ENCODE results near the gene TSPEAR.
"Not testable (repeated sequence)": the region's sequence is repeated elsewhere in the genome, so short reads cannot be mapped to it uniquely, and the experiment has no call there.

TSPEAR gene

DNA sequence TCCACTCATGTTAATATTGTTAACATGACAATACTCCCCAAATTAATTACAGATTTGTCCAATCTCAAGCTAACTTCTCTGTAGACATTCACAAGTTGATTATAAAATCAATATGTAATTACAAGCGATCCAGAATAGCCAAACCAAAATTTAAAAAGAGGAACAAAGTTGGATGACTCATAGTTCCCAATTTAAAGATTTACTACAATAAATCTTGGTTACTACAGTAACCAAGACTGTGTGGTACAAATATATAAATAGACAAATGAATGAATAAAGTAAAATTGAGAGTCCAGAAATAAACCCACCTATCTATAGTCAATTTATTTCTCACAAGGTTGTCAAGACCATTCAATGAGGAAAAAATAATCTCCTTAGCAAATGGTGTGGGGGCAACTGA lies 145.0 kb downstream of the TSPEAR start:
- peak in 1 of 2 donors; percentile 67 for DNase-seq

DNA sequence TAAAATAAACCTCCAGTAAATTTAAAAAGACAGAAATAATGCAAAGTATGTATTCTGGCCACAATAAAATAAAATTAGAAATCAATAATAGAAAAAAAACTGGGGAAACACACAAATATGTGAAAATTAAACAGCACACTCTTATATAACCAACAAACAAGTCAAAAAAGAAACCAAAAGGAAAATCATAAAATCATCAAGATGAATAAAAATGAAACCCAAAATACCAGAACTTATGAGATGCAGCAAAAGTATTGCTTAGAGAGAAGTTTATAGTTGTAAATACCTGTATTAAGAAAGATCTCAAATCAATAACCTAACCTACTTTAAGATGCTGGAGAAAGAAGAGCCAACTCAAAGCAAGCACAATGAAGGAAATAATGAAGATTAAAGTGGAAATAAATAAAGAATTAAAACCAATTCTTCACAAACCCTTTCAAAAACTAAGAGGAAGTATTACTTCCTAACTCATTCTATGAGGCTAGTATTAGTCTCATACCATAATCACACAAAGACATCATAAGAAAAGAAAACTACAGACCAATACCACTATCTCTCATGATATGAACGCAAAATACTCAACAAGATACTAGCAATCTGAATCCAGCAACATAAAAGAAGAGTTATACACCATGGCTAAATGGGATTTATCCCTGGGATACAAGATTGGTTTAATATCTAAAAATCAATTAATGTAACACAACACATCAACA lies 146.3 kb downstream of the TSPEAR start:
- DNase-seq: no peak

- DNase-seq: no peak
Measured at GRCh38 chr21:44564099-44564498, 147.3 kb downstream of the TSPEAR start.

DNA sequence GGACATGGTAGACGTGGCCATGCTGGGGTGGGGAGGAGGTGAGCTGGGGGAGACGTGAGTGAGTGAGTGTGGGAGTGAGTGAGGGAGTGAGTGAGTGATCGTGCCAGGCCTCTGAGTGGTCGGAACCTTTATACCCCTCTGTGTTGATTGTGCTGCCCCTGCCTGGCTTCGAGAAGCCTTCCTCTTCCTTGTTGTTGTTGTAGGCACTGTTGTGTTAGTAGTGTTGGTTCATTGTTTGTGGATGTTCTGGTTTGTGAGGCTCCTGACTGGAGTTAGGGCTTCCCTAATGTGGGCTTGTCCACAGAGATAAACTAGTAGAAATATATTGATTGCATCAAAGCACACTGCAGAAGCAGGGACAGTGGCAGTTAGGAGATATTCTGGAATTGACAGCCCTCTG lies 152.7 kb downstream of the TSPEAR start, which contains the start of gene KRTAP10-3:
Gene KRTAP10-3 (minus strand): TSS at position 101 of the 400 bp plus-strand sequence. CDS start 80 bp downstream, at position 21.
- no peak for DNase-seq

- DNase-seq: not testable (repeated sequence)
Measured at GRCh38 chr21:44558329-44558675, 153.1 kb downstream of the TSPEAR start.

GRCh38 chr21:44557491-44558328 lies 153.7 kb downstream of the TSPEAR start:
- DNase-seq: no peak

DNA sequence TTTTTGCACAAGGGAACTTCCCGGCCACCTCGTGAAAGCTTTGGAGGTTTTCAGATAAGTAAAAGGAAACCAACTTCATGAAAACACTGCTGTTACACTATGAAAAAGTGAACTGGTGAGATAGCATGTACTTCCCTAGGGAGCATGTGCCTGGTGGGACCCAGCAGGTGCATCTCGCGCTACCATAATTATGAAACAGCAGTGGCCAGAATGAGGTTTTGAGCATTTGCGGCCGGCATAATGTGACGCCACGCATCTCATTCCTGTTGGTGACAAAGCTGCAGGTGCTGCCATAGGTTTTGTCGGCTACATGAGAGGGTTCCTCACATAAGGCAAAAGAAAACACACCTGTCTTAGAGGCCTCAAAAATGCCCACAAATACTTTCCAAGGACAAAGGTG lies 154.5 kb downstream of the TSPEAR start:
- no peak for DNase-seq

- no peak for DNase-seq
Measured at GRCh38 chr21:44555200-44555875, 156.0 kb downstream of the TSPEAR start.

- DNase-seq: no peak
Measured at GRCh38 chr21:44552681-44553080, 158.7 kb downstream of the TSPEAR start.

DNA sequence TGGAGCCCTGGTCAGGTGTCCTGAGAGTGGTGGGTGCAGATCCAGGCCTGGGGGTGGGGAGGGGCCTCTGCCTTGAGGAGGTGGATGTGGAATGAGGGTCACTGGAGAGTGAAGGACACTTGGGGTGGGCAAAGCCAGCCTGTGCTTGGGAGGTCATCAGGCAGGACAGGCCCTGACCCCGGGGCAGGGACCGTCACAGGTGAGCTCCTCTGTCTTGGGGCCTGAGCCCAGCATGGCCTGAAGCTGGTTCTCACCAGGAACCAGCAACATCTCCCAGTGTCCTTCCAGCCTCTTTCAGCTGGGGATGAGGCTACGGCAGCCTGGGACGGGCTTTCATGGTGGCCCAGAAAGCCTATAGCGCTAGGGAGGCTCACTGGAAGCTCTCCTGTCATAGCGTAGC lies 159.2 kb downstream of the TSPEAR start:
- no peak for DNase-seq

GRCh38 chr21:44551340-44551961 lies 159.9 kb downstream of the TSPEAR start, which contains the start of gene KRTAP10-2:
Gene KRTAP10-2 (minus strand): TSS chr21:44551505. CDS start chr21:44551458, 47 bp downstream.
- no peak for DNase-seq

- no peak for DNase-seq
Measured at GRCh38 chr21:44550807-44551206, 160.6 kb downstream of the TSPEAR start.

- DNase-seq: not testable (repeated sequence)
Measured at GRCh38 chr21:44550285-44550684, 161.1 kb downstream of the TSPEAR start.

GRCh38 chr21:44549525-44550211 lies 161.7 kb downstream of the TSPEAR start:
- DNase-seq: no peak

GRCh38 chr21:44548922-44549321 lies 162.4 kb downstream of the TSPEAR start:
- DNase-seq: no peak

- DNase-seq: no peak
Measured at GRCh38 chr21:44548381-44548780, 163.0 kb downstream of the TSPEAR start.

DNA sequence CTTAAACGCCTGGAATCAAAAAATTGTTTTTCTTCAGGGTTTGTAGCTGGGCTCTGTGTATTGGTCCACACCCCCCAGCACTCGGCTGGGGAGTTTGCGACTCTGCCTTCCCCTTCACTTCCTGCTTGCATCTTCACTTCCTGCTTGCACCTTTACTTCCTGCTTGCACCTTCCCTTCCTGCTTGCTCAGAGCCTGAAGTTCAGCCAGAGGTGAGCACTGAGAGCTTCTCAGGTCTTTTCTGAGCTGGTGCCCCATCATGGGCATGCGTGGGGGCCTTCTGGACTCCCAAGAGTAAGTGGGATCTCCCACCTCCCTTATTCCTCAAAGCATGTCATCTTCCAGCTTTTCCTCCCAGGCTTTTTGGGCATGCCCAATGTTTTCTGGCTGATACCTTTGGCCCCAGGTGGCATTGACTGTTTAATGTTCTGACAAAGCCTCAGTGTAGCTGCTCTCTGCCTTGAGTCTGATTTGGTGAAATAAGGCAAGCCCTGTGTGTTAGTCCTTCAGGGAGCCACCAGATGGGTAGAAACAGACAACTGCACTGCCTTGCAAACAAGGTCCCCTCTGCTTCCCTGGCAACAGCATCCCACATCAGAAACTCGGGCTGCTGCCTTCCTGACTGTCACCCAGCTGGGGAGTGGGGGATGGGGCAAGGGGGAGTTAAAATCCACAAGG lies 163.6 kb downstream of the TSPEAR start:
- no peak for DNase-seq

DNA sequence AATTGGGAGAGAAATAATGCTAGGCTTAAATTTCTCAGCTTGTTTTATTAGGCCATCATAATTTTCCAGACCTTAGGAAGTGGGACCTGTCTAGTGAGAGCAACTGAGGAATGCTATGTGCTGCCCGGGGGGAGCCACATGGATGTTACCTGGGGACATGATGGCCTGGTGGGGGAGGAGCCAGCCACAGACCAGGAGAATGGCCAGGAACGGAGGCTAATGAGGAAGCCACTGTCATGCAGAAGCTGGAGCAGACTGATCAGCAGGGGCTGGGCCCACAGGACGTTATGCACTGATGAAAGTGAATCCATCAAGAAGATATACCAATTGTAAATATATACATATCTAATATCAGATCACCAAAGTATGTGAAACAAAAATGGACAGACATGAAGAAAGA lies 166.8 kb downstream of the TSPEAR start:
- no peak for DNase-seq

GRCh38 chr21:44542716-44543115 lies 168.7 kb downstream of the TSPEAR start:
- DNase-seq: no peak

- DNase-seq: no peak
Measured at GRCh38 chr21:44540741-44541288, 170.6 kb downstream of the TSPEAR start.

DNA sequence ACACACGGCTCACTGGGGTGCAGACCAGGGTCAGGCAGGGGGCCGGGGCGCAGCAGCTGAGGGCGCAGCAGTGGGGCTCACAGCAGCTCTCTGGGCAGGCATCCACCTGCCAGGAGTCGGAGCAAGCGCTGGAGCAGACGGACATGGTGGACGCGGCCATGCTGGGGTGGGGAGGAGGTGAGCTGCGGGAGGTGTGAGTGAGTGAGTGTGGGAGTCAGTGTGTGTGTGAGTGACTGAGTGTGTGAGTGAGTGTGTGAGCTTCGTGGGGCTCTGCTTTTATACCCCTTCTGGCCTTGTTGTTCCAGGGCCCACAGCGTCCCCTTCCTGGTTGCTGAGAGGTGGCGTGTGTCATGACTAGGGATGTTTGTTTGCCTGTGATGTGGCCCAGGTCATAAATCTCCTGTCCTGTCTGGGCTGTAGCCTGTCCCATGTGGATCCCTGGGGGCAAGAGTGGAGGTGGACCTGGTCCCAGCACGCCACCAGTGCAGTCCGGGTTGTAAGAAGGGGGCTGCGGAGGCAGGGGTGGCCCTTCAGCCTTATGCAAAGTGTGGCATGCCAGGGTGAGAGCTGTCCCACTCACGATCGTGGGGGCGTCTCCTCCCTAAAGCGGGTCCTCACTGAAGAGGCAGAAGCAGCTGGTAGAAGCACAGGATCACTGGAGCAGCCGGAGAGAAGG lies 171.2 kb downstream of the TSPEAR start, which contains the start of gene KRTAP10-1:
Gene KRTAP10-1 (minus strand): TSS at position 205 of the 676 bp plus-strand sequence. CDS start 45 bp downstream, at position 160.
- no peak for DNase-seq

Measured in inflammatory macrophage (primary cell).